ENCODE data around the gene RNF215.

Gene RNF215

GRCh38 chr22:30334646-30335045 lies 52.6 kb downstream of the RNF215 start:
- no peak for DNase-seq (ENCODE audit: extremely low read depth in 1 of 2, low read depth in 1 of 2)

DNA sequence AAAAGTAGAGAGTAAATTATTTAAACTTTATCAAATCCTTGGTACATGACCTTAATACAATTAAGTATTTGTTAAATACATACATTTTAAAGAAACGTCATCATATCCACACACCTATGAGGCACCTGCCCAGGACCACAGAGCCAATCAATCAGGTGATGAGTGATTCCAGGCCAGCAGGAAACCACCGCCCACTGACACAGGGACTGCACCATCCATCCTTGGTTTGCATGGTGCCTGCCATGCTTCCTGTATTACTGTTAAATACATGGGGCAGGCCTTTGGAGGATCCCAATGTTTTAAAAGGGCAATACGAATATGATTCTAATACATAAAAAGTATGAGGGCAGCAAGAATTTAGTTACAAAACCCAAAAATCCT lies 53.5 kb downstream of the RNF215 start:
- no peak for DNase-seq (ENCODE audit: extremely low read depth in 1 of 2, low read depth in 1 of 2)

DNA sequence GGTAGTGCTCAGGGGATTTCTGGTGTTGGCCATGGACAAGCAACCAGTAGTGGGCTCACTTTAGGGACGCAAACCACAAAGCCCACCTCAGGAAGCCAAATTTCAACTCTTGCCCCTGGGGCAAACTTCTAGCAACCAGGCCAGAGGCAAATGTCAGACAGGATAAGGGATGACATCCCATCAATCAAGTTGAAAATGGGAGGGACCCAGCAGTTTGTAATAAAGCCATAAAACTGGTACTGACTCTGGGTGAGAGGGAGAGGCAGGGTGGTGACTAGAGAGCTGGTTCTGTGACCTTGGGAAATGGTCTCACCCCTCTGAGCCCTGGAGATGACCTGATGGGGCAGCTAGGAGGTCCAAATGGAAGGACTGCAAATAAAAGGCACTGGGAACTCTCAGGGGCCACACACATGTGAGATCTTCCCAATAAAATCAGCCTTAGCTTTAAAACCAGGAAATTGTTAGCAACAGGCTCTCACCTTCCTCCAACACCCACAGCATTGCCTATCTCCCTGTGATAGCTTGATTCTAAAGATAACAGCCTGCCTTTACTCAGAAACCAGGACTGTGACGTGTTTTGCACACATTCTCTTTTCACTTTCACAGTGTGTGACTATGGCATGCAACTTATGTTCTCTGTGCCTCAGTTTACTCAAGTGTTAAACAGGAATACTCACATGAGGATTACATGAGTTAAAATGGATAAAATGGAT lies 54.1 kb downstream of the RNF215 start:
- no peak for DNase-seq (ENCODE audit: extremely low read depth in 1 of 2, low read depth in 1 of 2)

- DNase-seq (ENCODE audit: extremely low read depth in 1 of 2, low read depth in 1 of 2) = no peak
Measured at GRCh38 chr22:30332551-30332950, 54.7 kb downstream of the RNF215 start.
